Breast epithelium (tissue), 4 donors: ENCODE results near the gene VIL1. TPM values are rescaled to one million over a fixed set of nuclear protein-coding genes. Genes with fewer than 3 reads are reported as not detected.

Source experiments
- DNase-seq, 2 donors: peaks; one replicate each; pipeline ENCODE4 v3.0.0-alpha.2; 2019; ENCODE audit warnings: low spot score in 2 of 2
- H3K27ac ChIP-seq, 2 donors: fragments of 200-600 bp; sonication (generic) in 1 of 2; one replicate each; pipeline ENCODE4 v1.5.1; 2016 to 2019; ENCODE audit warnings: mild to moderate bottlenecking in 1 of 2
- H3K27me3 ChIP-seq, 2 donors: fragments of 200-600 bp; sonication (generic) in 1 of 2; one replicate each; pipeline versions ENCODE4 v1.5.1 to v1.6.0; 2017 to 2019; ENCODE audit warnings: control low read depth in 1 of 2, mild to moderate bottlenecking in 1 of 2
- H3K36me3 ChIP-seq: fragments of 200-600 bp; one replicate; pipeline ENCODE4 v1.5.1; 2019
- H3K4me1 ChIP-seq, 2 donors: fragments of 200-600 bp; sonication (generic); one replicate each; pipeline ENCODE4 v1.5.1; 2016 to 2019; ENCODE audit warnings: control low read depth in 1 of 2
- H3K4me3 ChIP-seq, 3 donors: fragments of 200-600 bp; sonication (generic); 1 replicate in 2 of 3; 2 replicates in 1 of 3; pipeline ENCODE4 v1.5.1; 2016 to 2019; ENCODE audit warnings: mild to moderate bottlenecking in 3 of 3, moderate library complexity in 2 of 3
- H3K9me3 ChIP-seq, 2 donors: fragments of 200-600 bp; sonication (generic) in 1 of 2; one replicate each; pipeline ENCODE4 v1.5.1; 2016 to 2019; ENCODE audit warnings: control low read depth in 1 of 2
- CTCF ChIP-seq, 3 donors: fragments of 450-650 bp; IDR thresholded peaks; one replicate each; pipeline ENCODE4 v1.5.1; 2016 to 2017; ENCODE audit warnings: antibody characterized with exemption in 3 of 3, mild to moderate bottlenecking in 3 of 3, moderate library complexity in 3 of 3
- POLR2A ChIP-seq: fragments of 450-650 bp; IDR thresholded peaks from one replicate; pipeline ENCODE4 v1.6.1; 2016; ENCODE audit warnings: antibody characterized with exemption, mild to moderate bottlenecking, moderate library complexity
- POLR2AphosphoS5 ChIP-seq, 3 donors: sonication (generic); formaldehyde crosslinking; IDR thresholded peaks; one replicate each; pipeline ENCODE4 v1.6.1; 2017; ENCODE audit warnings: antibody characterized with exemption in 3 of 3
- intact Hi-C: fragments of 100-400 bp; cut with DNase I; formaldehyde crosslinking; loops from one replicate; pipeline ENCODE4 v1.15.1; 2023; ENCODE audit warnings: low total_unique reads
- total RNA-seq, 3 donors: library from RNA; depleted of rRNA; stranded (reverse); fragments of >200 nt; gene quantifications; one replicate each; pipeline ENCODE4 v1.1.0, GENCODE V29; 2016

The VIL1 gene
- total RNA-seq, 3 donors from 2014 or later = under 0.01 to 2.9 TPM; not detected in 1

GRCh38 chr2:218375212-218375611 is 43.7 kb upstream of the VIL1 start:
- H3K36me3 ChIP-seq = no peaks in the 10 kb centered on the region
- no peak overlapping the region for H3K4me3 ChIP-seq
- no peak overlapping the region for H3K27ac ChIP-seq
- H3K9me3 ChIP-seq = no peaks in the 10 kb centered on the region
- no peak for DNase-seq
- intact Hi-C loops = no loop called here
- no peak for TF ChIP-seq POLR2AphosphoS5 (IDR thresholded peaks at IDR 0.05)
- TF ChIP-seq POLR2A = no peak
- no peak for TF ChIP-seq CTCF (IDR thresholded peaks at IDR 0.05)
- no peaks in the 10 kb centered on the region for H3K27me3 ChIP-seq
- no peaks in the 10 kb centered on the region for H3K4me1 ChIP-seq

GRCh38 chr2:218378053-218378452 is 40.9 kb upstream of the VIL1 start:
- no peaks in the 10 kb centered on the region for H3K36me3 ChIP-seq
- no peaks in the 10 kb centered on the region for H3K27me3 ChIP-seq
- H3K4me3 ChIP-seq = no peak overlapping the region
- no peaks in the 10 kb centered on the region for H3K9me3 ChIP-seq
- DNase-seq = no peak
- intact Hi-C loops = no loop called here
- H3K4me1 ChIP-seq = no peaks in the 10 kb centered on the region
- no peak for TF ChIP-seq POLR2A
- TF ChIP-seq POLR2AphosphoS5 (IDR thresholded peaks at IDR 0.05) = no peak
- no peak for TF ChIP-seq CTCF (IDR thresholded peaks at IDR 0.05)
- no peak overlapping the region for H3K27ac ChIP-seq

- Histone ChIP-seq H3K27ac (no peak within 1 kb of the TSS), H3K4me3 (peak within 1 kb of the TSS in 2 of 3 donors; percentile 22 to 37), H3K36me3 (no peaks in the 10 kb centered on the region), H3K27me3 (no peaks in the 10 kb centered on the region), H3K9me3 (no peaks in the 10 kb centered on the region), H3K4me1 (no peaks in the 10 kb centered on the region)
- no peak for DNase-seq
- intact Hi-C loops = no loop called here
- no peak for TF ChIP-seq CTCF (IDR thresholded peaks at IDR 0.05)
- no peak for TF ChIP-seq POLR2A
- TF ChIP-seq POLR2AphosphoS5 (IDR thresholded peaks at IDR 0.05) = peak in 1 of 3 donors; percentile 26
Measured at GRCh38 chr2:218381916-218382366, 37.0 kb upstream of the VIL1 start, which contains the start of gene SLC11A1. TSS of gene SLC11A1 (plus strand) at chr2:218382273. CDS start at chr2:218382369, 96 bp downstream.

- no peak for DNase-seq
- Histone ChIP-seq H3K4me1 (no peaks in the 10 kb centered on the region), H3K9me3 (no peaks in the 10 kb centered on the region), H3K27me3 (no peaks in the 10 kb centered on the region), H3K36me3 (no peaks in the 10 kb centered on the region), H3K27ac (no peak overlapping the region), H3K4me3 (peak overlapping the region in 1 of 3 donors; percentile 37)
- intact Hi-C loops = no loop called here
- no peak for TF ChIP-seq POLR2AphosphoS5 (IDR thresholded peaks at IDR 0.05)
- no peak for TF ChIP-seq POLR2A
- TF ChIP-seq CTCF (IDR thresholded peaks at IDR 0.05) = no peak
Measured at GRCh38 chr2:218382785-218383184, 36.1 kb upstream of the VIL1 start.

- no peaks in the 10 kb centered on the region for H3K4me1 ChIP-seq
- H3K36me3 ChIP-seq = no peaks in the 10 kb centered on the region
- no peak overlapping the region for H3K27ac ChIP-seq
- intact Hi-C loops = no loop called here
- H3K27me3 ChIP-seq = no peaks in the 10 kb centered on the region
- no peak for TF ChIP-seq POLR2A
- TF ChIP-seq POLR2AphosphoS5 (IDR thresholded peaks at IDR 0.05) = no peak
- no peak for TF ChIP-seq CTCF (IDR thresholded peaks at IDR 0.05)
- no peak for DNase-seq
- peak overlapping the region in 1 of 3 donors; percentile 37 for H3K4me3 ChIP-seq
- H3K9me3 ChIP-seq = no peaks in the 10 kb centered on the region
Measured at GRCh38 chr2:218383892-218384519, 34.9 kb upstream of the VIL1 start.
